ENCODE data around the gene ZCCHC2.

GRCh38 chr18:62479574-62479973, 43.3 kb upstream of the ZCCHC2 start:
- TF ChIP-seq CTCF (IDR thresholded peaks at IDR 0.05), result no peak
- no peak for TF ChIP-seq POLR2A (IDR thresholded peaks at IDR 0.05)

All from Peyer's patch (tissue), 4 donors.